ENCODE data around the gene ALDH18A1. TPM values are rescaled to one million over a fixed set of nuclear protein-coding genes. Genes with fewer than 3 reads are reported as not detected.

The ALDH18A1 gene
- total RNA-seq, 1 donor from 2014 or later, result 42.6 TPM

Other genes starting within 250 kb of the ALDH18A1 start
- 23.2 TPM for gene SORBS1, start 95.3 kb downstream of the ALDH18A1 start, total RNA-seq
- 17.3 TPM for gene TCTN3, start 37.2 kb upstream of the ALDH18A1 start, total RNA-seq
- 9.2 TPM for gene ENTPD1, start 99.5 kb upstream of the ALDH18A1 start, total RNA-seq